IPS-15b (cell line): Measurements from ENCODE around the gene PGF.

ENCODE experiments used
- H3K27me3 ChIP-seq: one replicate; pipeline ENCODE4 v1.6.1; 2013; ENCODE audit warnings: low read length; ENCODE audit not compliant: control insufficient read depth, insufficient read depth
- H3K36me3 ChIP-seq: one replicate; pipeline ENCODE4 v1.6.1; 2013; ENCODE audit warnings: low read length; ENCODE audit not compliant: control insufficient read depth, insufficient read depth
- H3K4me1 ChIP-seq: one replicate; pipeline ENCODE4 v1.6.1; 2013; ENCODE audit warnings: mild to moderate bottlenecking, low read length; ENCODE audit not compliant: control insufficient read depth, insufficient read depth
- H3K4me3 ChIP-seq: one replicate; pipeline ENCODE4 v1.5.1; 2013; ENCODE audit warnings: low read depth, low read length
- H3K9ac ChIP-seq: one replicate; pipeline ENCODE4 v1.6.1; 2013; ENCODE audit warnings: low read depth, mild to moderate bottlenecking, low read length
- H3K9me3 ChIP-seq: one replicate; pipeline ENCODE4 v1.6.1; 2013; ENCODE audit warnings: mild to moderate bottlenecking, low read length; ENCODE audit not compliant: control insufficient read depth, insufficient read depth

The PGF gene

DNA sequence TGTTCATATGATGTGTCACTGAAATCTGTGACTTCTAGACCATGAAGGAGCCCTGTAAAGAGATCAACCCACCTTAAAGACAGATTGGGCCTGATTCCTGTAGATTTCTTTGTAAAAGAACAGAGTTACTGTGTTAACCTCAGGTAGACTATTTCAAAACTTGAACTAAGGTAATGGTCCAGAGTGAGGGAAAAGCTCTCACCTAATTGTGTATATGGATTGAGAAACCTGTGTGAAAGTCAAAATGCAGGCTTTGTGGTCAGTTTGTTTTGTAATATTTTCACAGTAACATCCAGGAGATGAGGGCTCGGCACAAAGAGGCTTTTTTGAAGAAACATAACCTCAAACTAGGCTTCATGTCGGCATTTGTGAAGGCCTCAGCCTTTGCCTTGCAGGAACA lies 57.3 kb downstream of the PGF start:
- no peaks in the 10 kb centered on the region for H3K27me3 ChIP-seq
- no peaks in the 10 kb centered on the region for H3K4me1 ChIP-seq
- no peak overlapping the region for H3K9ac ChIP-seq
- no peaks in the 10 kb centered on the region for H3K9me3 ChIP-seq
- H3K36me3 ChIP-seq, result peaks cover 91% of the 10 kb centered on the region
- no peak overlapping the region for H3K4me3 ChIP-seq

DNA sequence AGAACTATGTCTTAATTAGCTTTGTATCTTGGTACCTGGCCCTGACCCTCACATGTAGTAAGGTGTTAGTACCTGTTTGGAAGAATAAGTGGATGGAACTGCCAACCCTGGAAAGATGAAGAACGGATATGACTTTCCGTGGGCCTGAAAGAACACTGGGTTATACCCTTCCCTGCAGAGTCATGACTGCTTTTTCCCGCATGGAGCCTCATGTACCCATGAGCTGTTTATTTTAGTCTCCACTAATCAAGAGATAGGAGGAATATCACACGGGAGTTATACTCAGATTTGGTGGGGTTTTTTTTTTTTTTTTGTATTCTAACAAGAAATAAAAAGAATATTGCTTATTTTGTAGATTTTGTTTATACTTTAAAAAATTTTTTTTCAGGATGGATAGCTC lies 57.8 kb downstream of the PGF start:
- H3K27me3 ChIP-seq, result no peaks in the 10 kb centered on the region
- H3K4me3 ChIP-seq, result no peak overlapping the region
- H3K9ac ChIP-seq, result no peak overlapping the region
- H3K4me1 ChIP-seq, result no peaks in the 10 kb centered on the region
- peaks cover 91% of the 10 kb centered on the region for H3K36me3 ChIP-seq
- H3K9me3 ChIP-seq, result no peaks in the 10 kb centered on the region

- no peaks in the 10 kb centered on the region for H3K9me3 ChIP-seq
- no peaks in the 10 kb centered on the region for H3K4me1 ChIP-seq
- H3K4me3 ChIP-seq, result no peak overlapping the region
- H3K27me3 ChIP-seq, result no peaks in the 10 kb centered on the region
- H3K9ac ChIP-seq, result no peak overlapping the region
- H3K36me3 ChIP-seq, result peaks cover 86% of the 10 kb centered on the region
Measured at GRCh38 chr14:74896400-74896799, 59.0 kb downstream of the PGF start.

DNA sequence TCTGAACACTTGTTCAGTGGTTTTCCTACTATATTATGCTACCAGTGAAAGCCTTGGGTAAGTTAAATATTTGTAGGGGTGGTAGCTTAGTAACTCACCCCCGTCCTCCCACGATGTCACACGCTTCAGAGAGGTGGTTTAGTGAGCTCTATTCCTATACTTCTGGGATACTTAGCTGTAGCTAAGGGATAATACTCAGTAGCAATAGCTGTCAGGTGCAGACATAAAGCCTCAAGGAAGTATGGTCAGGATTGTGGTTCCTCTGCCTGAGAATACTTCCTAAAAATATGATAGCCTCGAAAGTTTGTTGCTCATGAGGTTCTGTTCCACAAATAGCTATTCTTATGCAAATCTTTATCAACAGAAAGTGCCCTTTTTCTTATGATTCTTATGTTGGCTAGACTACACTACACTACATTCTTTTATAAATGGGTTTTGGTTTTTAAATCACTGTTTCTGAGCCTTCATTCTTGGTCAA lies 61.7 kb downstream of the PGF start:
- H3K4me1 ChIP-seq, result no peaks in the 10 kb centered on the region
- no peaks in the 10 kb centered on the region for H3K27me3 ChIP-seq
- H3K9me3 ChIP-seq, result no peaks in the 10 kb centered on the region
- H3K4me3 ChIP-seq, result no peak overlapping the region
- no peak overlapping the region for H3K9ac ChIP-seq
- H3K36me3 ChIP-seq, result peaks cover 61% of the 10 kb centered on the region

DNA sequence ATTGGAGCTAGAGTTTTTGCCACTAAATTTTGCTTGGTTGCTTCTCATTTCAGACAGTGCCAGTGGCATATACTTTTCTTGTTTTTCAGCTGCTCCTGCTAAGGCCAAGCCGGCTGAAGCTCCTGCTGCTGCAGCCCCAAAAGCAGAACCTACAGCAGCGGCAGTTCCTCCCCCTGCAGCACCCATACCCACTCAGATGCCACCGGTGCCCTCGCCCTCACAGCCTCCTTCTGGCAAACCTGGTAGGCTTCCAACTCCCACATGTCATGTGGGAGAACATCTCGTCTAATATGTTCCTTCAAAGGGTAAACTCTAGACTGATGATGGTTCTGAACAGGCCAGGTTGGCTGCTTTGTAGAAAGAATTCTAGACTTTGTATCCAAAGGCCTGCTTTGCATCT lies 62.7 kb downstream of the PGF start:
- no peaks in the 10 kb centered on the region for H3K27me3 ChIP-seq
- H3K4me1 ChIP-seq, result no peaks in the 10 kb centered on the region
- H3K9ac ChIP-seq, result no peak overlapping the region
- H3K36me3 ChIP-seq, result peaks cover 53% of the 10 kb centered on the region
- no peaks in the 10 kb centered on the region for H3K9me3 ChIP-seq
- H3K4me3 ChIP-seq, result no peak overlapping the region

- Histone ChIP-seq H3K4me3 (no peak overlapping the region), H3K4me1 (peaks cover 3% of the 10 kb centered on the region), H3K9me3 (no peaks in the 10 kb centered on the region), H3K27me3 (no peaks in the 10 kb centered on the region), H3K9ac (no peak overlapping the region), H3K36me3 (peaks cover 44% of the 10 kb centered on the region)
Measured at GRCh38 chr14:74891870-74892269, 63.5 kb downstream of the PGF start.
